AG09309 (cell line): ENCODE data around the gene DNAH11.

ENCODE experiments used
- DNase-seq: peaks from one replicate; pipeline ENCODE4 v3.0.0-alpha.2; 2010; ENCODE audit warnings: low read depth
- H3K4me3 ChIP-seq: 2 replicates; pipeline ENCODE4 v1.5.1; 2011; ENCODE audit warnings: mild to moderate bottlenecking, low read depth, low read length, moderate library complexity; ENCODE audit not compliant: control insufficient read depth
- TF ChIP-seq, protein P1 (sequence below): IDR thresholded peaks from 2 replicates; pipeline ENCODE4 v1.5.1; 2011; ENCODE audit warnings: mild to moderate bottlenecking, low read depth, low read length, inconsistent platforms; ENCODE audit not compliant: insufficient read depth, control insufficient read depth; ENCODE audit errors: missing control alignments

The DNAH11 gene

DNA sequence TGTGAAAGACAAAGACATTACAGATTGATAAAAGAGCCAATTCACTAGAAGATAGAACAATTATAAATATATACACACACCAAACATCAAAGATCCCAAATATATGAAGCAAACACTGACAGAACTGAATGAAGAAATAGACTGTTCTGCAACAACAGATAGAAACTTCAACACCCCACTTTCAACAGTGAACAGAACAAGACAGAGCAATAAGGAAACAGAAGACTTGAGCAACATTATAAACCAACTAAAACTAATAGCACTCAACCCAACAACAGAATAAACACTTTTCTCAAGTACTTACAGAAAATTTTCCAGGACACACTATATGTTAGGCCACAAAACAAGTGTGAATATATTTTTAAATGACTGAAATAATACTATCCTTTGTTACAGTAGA, 392.0 kb downstream of the DNAH11 start:
- no peak overlapping the region for H3K4me3 ChIP-seq
- DNase-seq, result no peak
- TF ChIP-seq, protein P1, sequence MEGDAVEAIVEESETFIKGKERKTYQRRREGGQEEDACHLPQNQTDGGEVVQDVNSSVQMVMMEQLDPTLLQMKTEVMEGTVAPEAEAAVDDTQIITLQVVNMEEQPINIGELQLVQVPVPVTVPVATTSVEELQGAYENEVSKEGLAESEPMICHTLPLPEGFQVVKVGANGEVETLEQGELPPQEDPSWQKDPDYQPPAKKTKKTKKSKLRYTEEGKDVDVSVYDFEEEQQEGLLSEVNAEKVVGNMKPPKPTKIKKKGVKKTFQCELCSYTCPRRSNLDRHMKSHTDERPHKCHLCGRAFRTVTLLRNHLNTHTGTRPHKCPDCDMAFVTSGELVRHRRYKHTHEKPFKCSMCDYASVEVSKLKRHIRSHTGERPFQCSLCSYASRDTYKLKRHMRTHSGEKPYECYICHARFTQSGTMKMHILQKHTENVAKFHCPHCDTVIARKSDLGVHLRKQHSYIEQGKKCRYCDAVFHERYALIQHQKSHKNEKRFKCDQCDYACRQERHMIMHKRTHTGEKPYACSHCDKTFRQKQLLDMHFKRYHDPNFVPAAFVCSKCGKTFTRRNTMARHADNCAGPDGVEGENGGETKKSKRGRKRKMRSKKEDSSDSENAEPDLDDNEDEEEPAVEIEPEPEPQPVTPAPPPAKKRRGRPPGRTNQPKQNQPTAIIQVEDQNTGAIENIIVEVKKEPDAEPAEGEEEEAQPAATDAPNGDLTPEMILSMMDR, result no peak

DNA sequence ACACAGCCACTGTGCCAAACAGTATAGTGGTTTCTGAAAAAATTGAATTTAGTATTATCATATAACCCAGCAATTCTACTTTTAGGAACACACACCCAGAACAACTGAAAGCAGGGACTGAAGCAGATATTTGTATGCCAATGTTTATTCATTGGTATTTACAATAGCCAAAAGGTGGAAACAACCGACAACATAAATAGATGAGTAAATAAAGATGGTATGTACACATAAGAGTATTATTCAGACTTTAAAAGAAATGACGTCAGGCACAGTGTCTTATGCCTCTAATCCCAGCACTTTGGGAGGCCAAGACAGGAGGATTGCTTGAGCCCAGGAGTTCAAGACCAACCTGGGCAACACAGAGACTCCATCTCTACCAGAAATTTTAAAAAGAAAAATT, 395.6 kb downstream of the DNAH11 start:
- TF ChIP-seq, protein P1, result no peak
- H3K4me3 ChIP-seq, result no peak overlapping the region
- no peak for DNase-seq

DNA sequence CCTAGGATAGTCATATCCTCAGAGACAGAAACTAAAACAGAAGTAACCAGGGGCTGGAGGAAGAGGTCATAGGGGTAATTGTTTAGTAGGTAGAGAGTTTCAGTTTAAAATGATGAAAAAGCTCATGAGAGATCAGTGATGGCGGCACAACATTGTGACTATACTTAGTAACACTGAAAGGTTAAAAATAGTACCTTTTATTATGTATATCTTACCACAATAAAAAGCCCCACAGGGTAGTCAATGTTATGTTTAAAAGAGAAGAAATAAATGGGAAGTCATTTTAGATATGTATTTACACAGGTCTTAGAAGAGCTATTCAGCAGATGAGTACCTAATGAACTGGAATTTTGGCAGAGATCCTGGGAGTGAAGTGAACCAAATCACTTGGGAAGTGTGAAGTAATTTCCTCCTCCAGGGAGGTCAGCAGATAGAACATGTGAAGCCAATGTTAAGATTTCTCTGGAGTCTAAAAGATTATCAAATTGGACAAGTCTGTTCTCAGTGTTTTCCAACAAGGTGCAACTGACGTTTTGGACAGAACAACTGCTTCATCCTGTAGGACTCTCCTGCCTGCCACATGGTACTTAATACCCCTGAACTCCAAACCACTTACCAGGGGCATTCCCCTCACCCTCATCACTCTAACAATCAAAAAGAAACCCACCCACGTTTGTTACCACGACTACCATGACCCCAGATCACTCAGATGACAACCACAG, 396.5 kb downstream of the DNAH11 start:
- TF ChIP-seq, protein P1, result no peak
- DNase-seq, result no peak
- no peak overlapping the region for H3K4me3 ChIP-seq

DNA sequence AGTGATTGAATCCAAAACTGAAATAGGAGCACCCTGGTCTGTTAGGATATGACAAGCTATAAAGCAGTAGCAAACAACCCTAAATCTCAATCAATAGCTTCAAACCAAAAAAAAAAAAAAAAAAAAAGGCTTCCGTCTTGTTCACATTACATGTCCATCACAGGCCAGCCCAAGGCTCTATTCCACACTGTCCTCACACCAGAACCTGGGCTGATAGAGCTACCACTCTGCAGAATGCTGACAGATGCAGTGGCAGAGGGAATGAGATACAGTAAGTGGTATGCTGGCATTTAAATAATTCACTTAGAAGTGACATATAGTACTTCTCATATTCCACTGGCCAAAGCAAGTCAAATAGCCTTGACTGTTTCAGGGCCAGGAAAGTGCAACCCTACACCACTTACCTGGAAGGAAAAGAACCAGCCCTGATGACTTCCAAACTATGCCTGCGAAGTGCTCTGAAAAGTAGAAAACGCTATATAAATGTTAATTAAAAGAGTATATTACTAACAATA, 397.1 kb downstream of the DNAH11 start:
- TF ChIP-seq, protein P1, result no peak
- DNase-seq, result no peak
- no peak overlapping the region for H3K4me3 ChIP-seq

DNA sequence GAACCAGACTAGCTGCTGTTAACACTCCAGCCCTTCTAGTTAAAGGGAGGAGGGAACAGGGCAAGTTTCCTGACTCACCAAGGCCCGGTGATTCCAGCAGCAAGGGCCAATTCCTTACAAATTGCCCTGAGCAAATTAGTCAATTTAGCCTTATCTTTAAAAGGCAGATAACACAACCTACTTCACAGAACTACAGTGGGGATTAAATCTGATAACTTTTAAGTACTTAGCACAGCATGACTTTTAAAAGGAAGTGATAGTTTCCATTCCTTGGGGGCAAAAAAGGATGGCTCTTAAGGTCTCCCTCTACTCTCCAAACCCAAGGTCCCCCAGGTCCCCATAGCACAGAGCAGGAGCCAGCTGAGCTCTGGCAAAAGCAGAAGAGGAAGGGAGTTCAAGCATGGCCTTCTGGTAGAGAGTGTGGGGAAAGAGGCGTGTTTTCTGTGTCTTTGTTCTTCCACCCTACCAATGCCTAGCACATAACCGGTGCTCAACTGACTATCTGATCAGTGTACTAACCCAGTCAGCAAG, 398.8 kb downstream of the DNAH11 start:
- peak; percentile 31 for DNase-seq
- TF ChIP-seq, protein P1, result no peak

DNA sequence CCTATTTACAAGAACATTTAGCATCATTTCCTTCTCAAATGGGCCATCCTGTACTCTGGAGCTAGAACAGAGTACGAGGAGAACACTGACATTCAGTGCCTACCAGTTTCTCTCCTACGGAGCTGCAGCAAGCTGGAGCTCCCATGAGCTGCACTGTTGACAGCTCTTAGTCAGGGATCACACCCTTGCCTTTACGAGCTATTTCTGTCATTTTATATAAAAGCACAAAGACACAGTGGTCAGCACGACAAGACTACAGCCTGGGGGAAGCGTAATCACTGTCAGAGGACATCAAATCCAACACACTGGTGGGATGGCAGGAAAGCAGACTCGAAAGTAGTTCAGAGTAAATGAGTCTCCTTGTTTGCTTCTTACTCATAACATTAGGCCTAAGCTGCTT, 400.1 kb downstream of the DNAH11 start:
- DNase-seq, result no peak
- TF ChIP-seq, protein P1, result no peak
- no peak overlapping the region for H3K4me3 ChIP-seq

More for the DNA sequence above, 398.8 kb downstream of the DNAH11 start:
- H3K4me3 ChIP-seq, result no peak overlapping the region

DNA sequence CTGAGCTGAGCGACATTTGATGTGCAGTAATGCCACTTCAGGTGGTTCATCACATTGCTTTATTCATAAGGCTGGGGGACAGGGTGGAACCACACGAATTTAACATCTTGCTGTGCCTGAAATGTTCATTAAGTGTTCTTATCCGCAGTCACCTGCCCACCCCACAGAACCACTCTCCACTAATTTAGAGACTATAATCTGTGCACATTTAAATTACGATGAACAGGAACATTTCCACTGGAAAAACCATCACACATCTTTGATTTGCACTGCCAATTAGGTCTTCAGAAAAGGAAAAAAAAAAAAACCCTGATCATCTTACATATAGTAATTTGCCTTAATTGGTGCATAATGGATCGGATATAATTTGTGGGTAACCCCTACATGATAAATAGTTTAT, 400.6 kb downstream of the DNAH11 start:
- TF ChIP-seq, protein P1, result no peak
- no peak overlapping the region for H3K4me3 ChIP-seq
- DNase-seq, result no peak
